ENCODE measurements around the gene NUP205. TPM values are rescaled to one million over a fixed set of nuclear protein-coding genes. Genes with fewer than 3 reads are reported as not detected.

Gene NUP205
- total and polyA plus RNA-seq, 2 of the 13 experiments (the other 11 are each of a cell fraction or from before 2014, with no cell fraction given), result 46.2 to 87.2 TPM

GRCh38 chr7:135597181-135597925 is 39.6 kb downstream of the NUP205 start (continued):
- TF ChIP-seq CHD2 (IDR thresholded peaks at IDR 0.05; ENCODE audit: low read depth, low read length), result no peak
- TF ChIP-seq ZBTB49 (CRISPR knock-in tag; IDR thresholded peaks at IDR 0.05; ENCODE audit: borderline replicate concordance), result no peak
- TF ChIP-seq ZNF770 (CRISPR knock-in tag; IDR thresholded peaks at IDR 0.05), result no peak
- TF ChIP-seq HDAC1 (CRISPR knock-in tag; IDR thresholded peaks at IDR 0.05), result no peak
- TF ChIP-seq SAFB2 (CRISPR knock-in tag; IDR thresholded peaks at IDR 0.05; ENCODE audit: borderline replicate concordance, low read depth), result no peak
- TF ChIP-seq ZBTB25 (CRISPR knock-in tag; IDR thresholded peaks at IDR 0.05), result no peak
- TF ChIP-seq POLR2AphosphoS5 (IDR thresholded peaks at IDR 0.05; ENCODE audit: low read depth, low read length), result no peak

All from HepG2 (cell line).